ENCODE measurements around the gene ACIN1. TPM values are rescaled to one million over a fixed set of nuclear protein-coding genes. Genes with fewer than 3 reads are reported as not detected.

Gene ACIN1
- total and polyA plus RNA-seq, 2 of the 13 experiments (the other 11 are each of a cell fraction or from before 2014, with no cell fraction given) = 165 to 183 TPM

GRCh38 chr14:23125011-23125410 lies 30.1 kb upstream of the ACIN1 start (continued):
- TF ChIP-seq ZNF138 (CRISPR knock-in tag; IDR thresholded peaks at IDR 0.05; ENCODE audit: low read depth) (no peak), ZNF570 (CRISPR knock-in tag; IDR thresholded peaks at IDR 0.05; ENCODE audit: borderline replicate concordance) (no peak), SMYD3 (CRISPR knock-in tag; IDR thresholded peaks at IDR 0.05) (no peak), ZNF775 (CRISPR knock-in tag; IDR thresholded peaks at IDR 0.05; ENCODE audit: borderline replicate concordance) (no peak), SNAPC4 (CRISPR knock-in tag; IDR thresholded peaks at IDR 0.05) (no peak), CREBL2 (CRISPR knock-in tag; IDR thresholded peaks at IDR 0.05; ENCODE audit: borderline replicate concordance) (no peak), NFE2 (CRISPR knock-in tag; IDR thresholded peaks at IDR 0.05) (no peak), MAFG (CRISPR knock-in tag; IDR thresholded peaks at IDR 0.05) (no peak)
- TF ChIP-seq, protein P1, sequence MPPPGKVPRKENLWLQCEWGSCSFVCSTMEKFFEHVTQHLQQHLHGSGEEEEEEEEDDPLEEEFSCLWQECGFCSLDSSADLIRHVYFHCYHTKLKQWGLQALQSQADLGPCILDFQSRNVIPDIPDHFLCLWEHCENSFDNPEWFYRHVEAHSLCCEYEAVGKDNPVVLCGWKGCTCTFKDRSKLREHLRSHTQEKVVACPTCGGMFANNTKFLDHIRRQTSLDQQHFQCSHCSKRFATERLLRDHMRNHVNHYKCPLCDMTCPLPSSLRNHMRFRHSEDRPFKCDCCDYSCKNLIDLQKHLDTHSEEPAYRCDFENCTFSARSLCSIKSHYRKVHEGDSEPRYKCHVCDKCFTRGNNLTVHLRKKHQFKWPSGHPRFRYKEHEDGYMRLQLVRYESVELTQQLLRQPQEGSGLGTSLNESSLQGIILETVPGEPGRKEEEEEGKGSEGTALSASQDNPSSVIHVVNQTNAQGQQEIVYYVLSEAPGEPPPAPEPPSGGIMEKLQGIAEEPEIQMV (CRISPR knock-in tag; IDR thresholded peaks at IDR 0.05; ENCODE audit: low read depth) = no peak

All from HepG2 (cell line).